HuH-7.5 (cell line): ENCODE data around the gene FGG.
"Not testable (repeated sequence)": the region's sequence is repeated elsewhere in the genome, so short reads cannot be mapped to it uniquely, and the experiment has no call there.

Experiments used
- DNase-seq: peaks from one replicate; pipeline ENCODE4 v3.0.0; 2011; ENCODE audit warnings: low spot score

The FGG gene

DNA sequence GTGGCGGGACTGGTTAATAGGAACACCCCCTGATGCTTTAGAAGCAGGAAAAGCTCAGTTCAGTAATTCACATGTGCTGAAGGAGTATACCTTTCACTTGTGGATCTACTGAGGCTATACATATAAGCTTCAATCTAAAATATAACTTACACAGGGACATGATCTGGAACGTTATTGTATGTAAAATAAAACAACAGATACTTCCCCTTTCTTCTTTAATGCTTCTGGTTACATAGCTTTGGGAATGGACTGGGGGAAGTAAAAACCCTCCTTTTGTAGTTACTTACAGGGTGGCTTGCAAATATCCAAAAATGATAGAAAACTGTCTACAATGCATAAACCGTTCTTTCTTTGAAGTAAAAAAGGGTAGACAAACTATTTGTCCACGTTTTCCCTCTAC lies 1.9 kb downstream of the FGG start:
- DNase-seq: no peak

DNA sequence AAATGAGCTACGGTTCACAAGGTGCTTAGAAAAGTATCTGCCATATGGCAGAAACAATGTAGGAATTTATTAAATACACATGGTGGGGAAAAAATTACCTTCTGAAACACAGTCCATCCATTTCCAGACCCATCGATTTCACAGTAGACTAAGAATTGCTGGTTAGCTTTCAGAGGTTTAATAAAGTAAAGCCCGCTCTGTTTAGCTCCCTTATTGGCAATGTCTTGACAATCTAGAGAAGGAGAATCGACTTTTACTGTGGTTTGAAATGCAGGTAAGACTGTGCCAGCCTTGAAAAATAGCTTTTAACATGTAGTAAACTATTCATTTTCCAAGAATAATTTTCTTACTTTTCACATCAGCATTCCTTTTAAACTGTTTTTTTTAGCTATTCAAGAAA lies 2.9 kb downstream of the FGG start:
- DNase-seq: no peak

DNA sequence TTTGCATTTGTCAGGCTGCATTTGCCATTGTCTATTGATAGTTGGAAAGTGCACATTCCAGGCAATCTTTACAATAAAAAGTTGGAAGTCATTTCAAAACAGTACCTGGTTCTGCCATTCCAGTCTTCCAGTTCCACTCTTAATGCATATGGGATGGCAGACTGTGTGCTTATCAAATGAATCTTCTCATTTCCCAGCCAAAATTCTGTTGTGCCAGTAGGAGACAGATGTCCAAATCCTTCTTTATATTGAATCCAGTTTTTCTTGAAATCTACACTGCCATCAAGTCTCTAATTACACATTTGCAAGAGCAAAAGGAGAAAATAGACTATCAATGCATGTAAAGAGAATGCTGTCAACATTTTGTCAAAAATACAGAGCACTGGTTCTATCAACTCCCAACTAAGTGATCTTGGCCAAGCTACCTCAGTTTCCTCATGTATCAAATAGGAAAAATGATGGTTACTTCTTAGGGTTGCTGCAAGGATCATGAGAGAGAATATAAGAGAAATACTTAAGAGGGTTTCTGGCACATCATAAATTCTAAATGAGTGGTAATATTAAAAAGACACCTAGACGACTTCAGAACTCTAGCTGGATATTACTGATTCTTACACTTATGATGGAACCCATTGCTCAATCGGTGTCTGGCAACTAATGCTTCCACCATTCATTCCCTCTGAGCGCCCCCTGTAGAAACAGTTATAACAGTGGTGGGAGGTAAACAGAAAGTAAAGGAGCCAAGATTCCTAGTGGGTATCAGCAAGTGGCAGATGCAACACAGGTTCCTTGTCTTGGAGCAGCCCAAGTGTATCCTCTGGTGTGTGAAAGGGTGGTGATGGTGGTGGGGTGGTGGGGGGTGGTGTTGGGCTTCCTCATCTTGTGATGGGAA lies 3.8 kb downstream of the FGG start:
- DNase-seq: no peak

DNA sequence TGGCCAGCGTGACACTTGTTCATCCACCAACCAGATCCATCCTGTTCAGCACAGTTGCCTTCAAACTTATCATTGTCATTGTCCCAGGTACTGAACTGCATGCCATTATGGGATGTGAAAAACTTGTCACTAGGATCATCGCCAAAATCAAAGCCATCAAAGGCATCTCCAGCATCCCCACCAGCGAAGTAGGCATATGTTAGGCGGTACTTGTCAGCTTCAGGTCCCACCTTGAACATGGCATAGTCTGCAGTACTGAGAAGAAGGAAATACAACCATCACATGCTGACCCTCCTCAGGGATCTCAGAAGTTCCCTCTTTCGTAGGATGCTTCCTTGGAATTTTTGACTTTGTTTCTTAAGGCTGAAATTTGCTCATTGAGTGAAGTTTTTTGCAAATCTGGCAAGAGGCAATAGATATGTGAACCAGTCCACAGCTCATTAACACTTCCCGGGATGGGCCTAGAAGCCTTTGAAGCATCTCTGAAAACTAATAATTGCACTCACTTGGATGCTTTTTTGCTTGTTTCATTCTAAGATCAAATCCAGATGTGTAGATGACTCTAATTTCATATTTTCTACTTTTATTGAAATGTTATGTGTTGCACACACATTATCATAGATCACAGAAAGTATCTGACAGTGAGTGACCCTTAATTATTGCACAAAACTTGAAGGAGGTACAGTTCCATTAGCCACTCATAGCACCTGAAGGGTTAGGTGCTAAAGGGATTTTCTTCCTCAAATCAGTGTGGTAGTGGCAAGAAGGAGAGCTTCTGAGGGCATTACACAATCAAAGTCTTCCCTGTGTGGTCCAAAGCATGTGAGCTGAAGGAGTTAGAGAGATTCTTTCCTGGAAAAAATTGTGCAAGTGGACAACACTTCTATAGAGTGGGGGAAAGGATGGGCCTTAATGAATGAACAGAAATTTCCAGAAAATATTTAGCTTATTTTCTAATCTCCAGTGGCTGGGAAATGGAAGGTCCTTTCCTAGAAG lies 5.4 kb downstream of the FGG start:
- DNase-seq: no peak

- DNase-seq: no peak
These were observed 7.7 kb downstream of the FGG start for GRCh38 chr4:154604696-154605200.

GRCh38 chr4:154603033-154603943 lies 9.2 kb downstream of the FGG start:
- no peak for DNase-seq

DNA sequence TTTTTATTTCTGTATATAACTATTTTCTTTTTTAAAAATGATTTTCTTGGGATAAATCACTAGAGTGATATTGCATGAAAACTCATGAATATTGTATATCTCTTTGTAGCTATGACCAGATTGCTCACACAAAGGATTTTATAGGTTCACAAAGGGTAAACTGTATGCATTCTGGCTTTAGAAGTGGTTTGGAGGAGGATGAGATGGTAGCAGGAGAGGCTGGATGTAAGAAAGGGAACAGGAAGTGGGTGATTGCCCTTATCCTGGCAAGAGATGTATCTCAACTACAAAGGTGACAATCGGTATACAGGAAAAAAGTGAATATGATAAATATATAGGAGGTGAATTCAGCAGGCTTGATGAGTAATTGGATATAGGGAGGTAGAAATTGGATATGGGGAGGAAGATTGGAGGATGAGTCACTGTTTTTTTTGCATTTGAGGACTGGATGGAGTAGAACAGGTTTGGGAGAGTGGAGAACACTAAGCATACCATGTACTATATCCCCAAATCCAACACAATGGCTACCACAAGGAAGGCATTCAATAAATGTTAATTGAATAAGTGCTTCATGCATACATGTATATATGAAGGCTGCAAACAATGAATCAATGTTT lies 9.9 kb downstream of the FGG start:
- DNase-seq: no peak

GRCh38 chr4:154597798-154598774 lies 14.4 kb downstream of the FGG start:
- DNase-seq: no peak

- DNase-seq: not testable (repeated sequence)
These were observed 15.2 kb downstream of the FGG start for GRCh38 chr4:154597281-154597680.

DNA sequence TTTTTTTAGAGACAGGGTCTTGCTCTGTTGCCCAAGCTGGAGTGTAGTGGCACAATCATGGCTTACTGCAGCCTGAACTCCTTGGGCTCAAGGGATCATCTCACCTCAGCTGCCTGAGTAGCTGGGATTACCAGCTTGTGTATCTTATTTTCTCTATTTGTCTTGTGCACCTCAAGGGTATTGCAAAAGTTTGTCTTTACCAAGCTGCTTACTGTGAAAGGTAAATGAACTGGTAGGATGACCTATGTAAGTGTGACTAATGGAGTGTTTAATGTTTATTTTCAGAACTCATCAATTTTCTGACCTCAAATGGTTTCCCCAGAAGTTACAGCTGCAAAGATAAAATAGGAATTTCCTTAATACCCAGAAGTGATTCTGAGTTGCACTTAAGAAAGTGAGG lies 16.6 kb downstream of the FGG start:
- no peak for DNase-seq

GRCh38 chr4:154594343-154594742 lies 18.1 kb downstream of the FGG start:
- not testable (repeated sequence) for DNase-seq

- no peak for DNase-seq
These were observed 18.6 kb downstream of the FGG start for GRCh38 chr4:154593868-154594267.

GRCh38 chr4:154591890-154592289 lies 20.6 kb downstream of the FGG start:
- no peak for DNase-seq

- peak; percentile 16 for DNase-seq
These were observed 22.0 kb downstream of the FGG start, which contains the start of gene FGA for GRCh38 chr4:154590329-154591006. TSS of gene FGA (minus strand) at chr4:154590742. CDS start at chr4:154590687, 55 bp downstream.

GRCh38 chr4:154589296-154590197 lies 22.9 kb downstream of the FGG start:
- DNase-seq: no peak

DNA sequence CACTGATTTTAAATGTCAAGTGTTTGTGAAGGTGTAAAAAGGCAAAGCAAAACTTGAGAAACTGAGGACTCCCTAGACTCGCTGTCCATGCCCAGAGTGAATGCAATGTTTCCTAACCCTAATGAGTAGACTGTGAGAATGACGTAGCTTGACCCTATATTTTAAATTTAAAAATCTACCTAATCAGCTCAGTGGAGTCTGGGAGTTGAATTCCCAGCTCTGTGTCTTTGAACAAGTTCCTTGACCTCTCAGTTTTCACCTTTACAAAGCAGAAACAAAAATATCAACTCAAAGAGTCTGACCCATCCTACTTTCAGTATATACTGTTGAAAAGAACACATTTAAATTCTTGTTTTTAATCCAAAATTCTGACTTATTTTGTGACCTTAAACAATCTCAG lies 24.3 kb downstream of the FGG start:
- DNase-seq: no peak

GRCh38 chr4:154586296-154587033 lies 26.0 kb downstream of the FGG start:
- no peak for DNase-seq
